GM18861 (cell line): ENCODE results near the gene RAP1A.

Experiments
- ATAC-seq: cut with Tn5 transposase; IDR thresholded peaks from one replicate; pipeline ENCODE4 v1.9.1; 2021; ENCODE audit not compliant: unreplicated experiment

Gene RAP1A

GRCh38 chr1:111619635-111620440 is at the start of gene RAP1A:
Gene RAP1A, plus strand, starts transcription at chr1:111619789. Its CDS starts 71,572 bp downstream, at chr1:111691361.
- ATAC-seq = peak; percentile 36

GRCh38 chr1:111569913-111570312 is 49.7 kb upstream of the RAP1A start:
- ATAC-seq = no peak

- no peak for ATAC-seq
Observed at GRCh38 chr1:111570781-111571181, 48.8 kb upstream of the RAP1A start.

GRCh38 chr1:111571239-111571638 is 48.4 kb upstream of the RAP1A start:
- ATAC-seq = no peak

GRCh38 chr1:111571987-111572386 is 47.6 kb upstream of the RAP1A start:
- no peak for ATAC-seq

- ATAC-seq = no peak
Observed at GRCh38 chr1:111576547-111576946, 43.0 kb upstream of the RAP1A start.

- ATAC-seq = no peak
Observed at GRCh38 chr1:111577814-111578213, 41.8 kb upstream of the RAP1A start.

GRCh38 chr1:111581166-111581565 is 38.4 kb upstream of the RAP1A start:
- ATAC-seq = no peak

- no peak for ATAC-seq
Observed at GRCh38 chr1:111582016-111582415, 37.6 kb upstream of the RAP1A start.

- no peak for ATAC-seq
Observed at GRCh38 chr1:111582644-111583618, 36.7 kb upstream of the RAP1A start.

- no peak for ATAC-seq
Observed at GRCh38 chr1:111585447-111586086, 34.0 kb upstream of the RAP1A start.

GRCh38 chr1:111586112-111586511 is 33.5 kb upstream of the RAP1A start:
- ATAC-seq = no peak

- no peak for ATAC-seq
Observed at GRCh38 chr1:111587509-111588174, 31.9 kb upstream of the RAP1A start.

- ATAC-seq = no peak
Observed at GRCh38 chr1:111591937-111592336, 27.7 kb upstream of the RAP1A start.

- peak; percentile 77 for ATAC-seq
Observed at GRCh38 chr1:111592389-111593361, 26.9 kb upstream of the RAP1A start.

GRCh38 chr1:111593403-111594305 is 25.9 kb upstream of the RAP1A start:
- ATAC-seq = no peak

- no peak for ATAC-seq
Observed at GRCh38 chr1:111594306-111594693, 25.3 kb upstream of the RAP1A start.

GRCh38 chr1:111595807-111596206 is 23.8 kb upstream of the RAP1A start:
- ATAC-seq = no peak

GRCh38 chr1:111596499-111596898 is 23.1 kb upstream of the RAP1A start:
- no peak for ATAC-seq
